A549 (cell line): ENCODE measurements around the gene PTPRK. TPM values are rescaled to one million over a fixed set of nuclear protein-coding genes. Genes with fewer than 3 reads are reported as not detected.

ENCODE experiments used
- ATAC-seq, 2 experiments: fragments of 200-7000 bp in 1 of 2; fragments of >200 bp in 1 of 2; cut with Nextera tagmentation in 1 of 2; cut with Tn5 transposase in 1 of 2; 3 replicates each; pipeline versions ENCODE4 v1.8.0 to v1.9.1; 2018 to 2020; ENCODE audit warnings: mild to moderate bottlenecking in 1 of 2, moderate library complexity in 1 of 2
- CTCF ChIA-PET: fragments of 300-600 bp; sonication (Branson Sonifier 250); formaldehyde crosslinking; extraction: SDS; loops from one replicate; lab custom pipeline; 2021; ENCODE audit warnings: antibody characterized with exemption, inconsistent platforms; lab: Yijun Ruan, JAX
- POLR2A ChIA-PET: fragments of 350-600 bp; formaldehyde crosslinking; extraction: SDS; loops from one replicate; lab custom pipeline; 2021; ENCODE audit warnings: antibody characterized with exemption, inconsistent platforms; lab: Yijun Ruan, JAX
- DNase-seq, 2 experiments: peaks; one replicate each; pipeline versions ENCODE4 v3.0.0 to v3.0.0-alpha.2; 2011 to 2016; ENCODE audit warnings: low read depth in 1 of 2, low spot score in 1 of 2
- FAIRE-seq: peaks from 2 replicates; lab custom pipeline; 2011; peaks lifted over from hg19 to GRCh38; lab: Jason Lieb, UNC
- H3K27ac ChIP-seq, 2 experiments: fragments of >200 bp; sonication (Bioruptor Twin); formaldehyde crosslinking; 3 replicates each; pipeline ENCODE4 v1.5.1; 2016 to 2017
- H3K4me1 ChIP-seq: fragments of >200 bp; sonication (Bioruptor Twin); formaldehyde crosslinking; 3 replicates; pipeline ENCODE4 v1.6.1; 2016
- H3K4me2 ChIP-seq: fragments of >200 bp; sonication (Bioruptor Twin); formaldehyde crosslinking; 3 replicates; pipeline ENCODE4 v1.6.1; 2016
- H3K4me3 ChIP-seq: fragments of >200 bp; sonication (Bioruptor Twin); formaldehyde crosslinking; 3 replicates; pipeline ENCODE4 v1.5.1; 2016
- H3K9me3 ChIP-seq: fragments of >200 bp; sonication (Bioruptor Twin); formaldehyde crosslinking; 3 replicates; pipeline ENCODE4 v1.6.1; 2016
- ATOH8 ChIP-seq: fragments of 250-450 bp; sonication (Bioruptor Pico); IDR thresholded peaks from 2 replicates; pipeline ENCODE4 v1.5.0; 2020; ENCODE audit warnings: low read depth, mild to moderate bottlenecking, moderate library complexity
- BHLHE40 ChIP-seq: IDR thresholded peaks from 2 replicates; pipeline ENCODE4 v1.6.1; 2012; ENCODE audit warnings: low read depth, low read length, inconsistent platforms
- CBX2 ChIP-seq: fragments of 200-600 bp; sonication (generic); IDR thresholded peaks from 2 replicates; pipeline ENCODE4 v1.6.1; 2016; ENCODE audit warnings: low read depth, mild to moderate bottlenecking, borderline replicate concordance
- EHMT2 ChIP-seq: fragments of 200-600 bp; sonication (generic); IDR thresholded peaks from 2 replicates; pipeline ENCODE4 v1.6.1; 2016; ENCODE audit warnings: antibody characterized with exemption, low read depth, mild to moderate bottlenecking, moderate library complexity
- ELK1 ChIP-seq: fragments of 150-350 bp; IDR thresholded peaks from 2 replicates; pipeline ENCODE4 v1.6.1; 2014; ENCODE audit warnings: low read depth, mild to moderate bottlenecking, low read length
- FOXS1 ChIP-seq: fragments of 250-450 bp; sonication (Bioruptor Pico); IDR thresholded peaks from 2 replicates; pipeline ENCODE4 v1.5.0; 2020; ENCODE audit warnings: mild to moderate bottlenecking, moderate library complexity
- HDAC2 ChIP-seq: fragments of 200-600 bp; sonication (generic); IDR thresholded peaks from 2 replicates; pipeline ENCODE4 v1.6.1; 2016
- HES2 ChIP-seq: fragments of >200 bp; sonication (Bioruptor Twin); formaldehyde crosslinking; IDR thresholded peaks from 2 replicates; pipeline ENCODE4 v1.6.1; 2016
- HEYL ChIP-seq: fragments of 250-450 bp; sonication (Bioruptor Pico); IDR thresholded peaks from 2 replicates; pipeline ENCODE4 v1.8.0; 2021; ENCODE audit warnings: mild to moderate bottlenecking, moderate library complexity
- HMGXB4 ChIP-seq: fragments of 250-450 bp; sonication (Bioruptor Pico); IDR thresholded peaks from 2 replicates; pipeline ENCODE4 v1.5.0; 2021; ENCODE audit warnings: mild to moderate bottlenecking, moderate library complexity, borderline replicate concordance
- HOXA7 ChIP-seq: fragments of 250-450 bp; sonication (Bioruptor Pico); IDR thresholded peaks from 2 replicates; pipeline ENCODE4 v1.5.0; 2020; ENCODE audit warnings: mild to moderate bottlenecking, moderate library complexity
- KDM5A ChIP-seq: fragments of 200-600 bp; sonication (generic); IDR thresholded peaks from 2 replicates; pipeline ENCODE4 v1.6.1; 2016; ENCODE audit warnings: antibody characterized with exemption, mild to moderate bottlenecking
- MAFK ChIP-seq: fragments of 450-650 bp; IDR thresholded peaks from 2 replicates; pipeline ENCODE4 v1.6.1; 2014; ENCODE audit not compliant: partially characterized antibody
- MAZ ChIP-seq: fragments of 150-350 bp; IDR thresholded peaks from 2 replicates; pipeline ENCODE4 v1.6.1; 2014; ENCODE audit warnings: antibody characterized with exemption, low read depth, low read length, borderline replicate concordance
- NFE2L2 ChIP-seq: fragments of 150-350 bp; conservative IDR thresholded peaks from 2 replicates; pipeline ENCODE4 v1.6.1; 2014; ENCODE audit warnings: low read length
- PHF8 ChIP-seq: fragments of 200-600 bp; sonication (generic); IDR thresholded peaks from 2 replicates; pipeline ENCODE4 v1.6.1; 2016; ENCODE audit warnings: low read depth, mild to moderate bottlenecking, antibody characterized with exemption, moderate library complexity, borderline replicate concordance
- POLR2A ChIP-seq: IDR thresholded peaks from 2 replicates; pipeline ENCODE4 v1.6.1; 2012; ENCODE audit warnings: mild to moderate bottlenecking, low read length
- POLR2AphosphoS2 ChIP-seq: conservative IDR thresholded peaks from 2 replicates; pipeline ENCODE4 v1.6.1; 2012; ENCODE audit warnings: low read length, improper control_type of control experiment, inconsistent platforms
- RAD21 ChIP-seq, 2 experiments: fragments of >200 bp in 1 of 2; sonication (Bioruptor Twin) in 1 of 2; formaldehyde crosslinking in 1 of 2; IDR thresholded peaks in 1 of 2; conservative IDR thresholded peaks in 1 of 2; 2 replicates in 1 of 2; 3 replicates in 1 of 2; pipeline ENCODE4 v1.6.1; 2012 to 2018; ENCODE audit warnings: inconsistent platforms in 1 of 2
- RARB ChIP-seq: fragments of 250-450 bp; sonication (Bioruptor Pico); IDR thresholded peaks from 2 replicates; pipeline ENCODE4 v1.8.0; 2021; ENCODE audit warnings: mild to moderate bottlenecking, moderate library complexity
- RCOR1 ChIP-seq: fragments of 150-350 bp; IDR thresholded peaks from 2 replicates; pipeline ENCODE4 v1.6.1; 2014; ENCODE audit warnings: antibody characterized with exemption, low read length, low read depth
- REST ChIP-seq: fragments of 200-600 bp; sonication (generic); IDR thresholded peaks from 2 replicates; pipeline ENCODE4 v1.6.1; 2016; ENCODE audit warnings: antibody characterized with exemption, mild to moderate bottlenecking, moderate library complexity
- ZFP36 ChIP-seq: fragments of 450-650 bp; IDR thresholded peaks from 2 replicates; pipeline ENCODE4 v1.6.1; 2014; ENCODE audit warnings: borderline replicate concordance; ENCODE audit not compliant: partially characterized antibody
- WGBS: methylation state at CpG from one replicate; pipeline ENCODE4 v1.1.6; 2017; ENCODE audit errors: missing lambda C conversion rate; 5-methylcytosine and 5-hydroxymethylcytosine counted together
- polyA plus RNA-seq, 4 experiments: library from polyadenylated mRNA; depleted of rRNA in 3 of 4; stranded (reverse); fragments of >200 nt; fragmentation: RNase III in 1 of 4; extraction: RNeasy Plus Mini Kit Qiagen cat#74134 plus additional on column Dnase treatment in 1 of 4; gene quantifications; 2 replicates in 3 of 4; 3 replicates in 1 of 4; pipeline ENCODE4 v1.2.3, GENCODE V29; 2011 to 2017

PTPRK gene
- polyA plus RNA-seq, 2 of the 4 experiments (the other 2 are of a cell fraction) = 14.4 to 16.1 TPM

GRCh38 chr6:128018821-128019220, 501.6 kb downstream of the PTPRK start:
- POLR2A ChIA-PET = no interaction called here
- DNase-seq = no peak
- no peak overlapping the region for H3K27ac ChIP-seq
- TF ChIP-seq ZFP36 (no peak), RAD21 (conservative IDR thresholded peaks at IDR 0.05 in 1 of 2, IDR thresholded peaks at IDR 0.05 in 1 of 2) (no peak), PHF8 (no peak), HOXA7 (no peak), HMGXB4 (CRISPR knock-in tag) (no peak), HES2 (no peak), FOXS1 (CRISPR knock-in tag) (no peak), BHLHE40 (no peak), RARB (CRISPR knock-in tag) (no peak), HDAC2 (no peak), ELK1 (no peak), REST (no peak)
- no peak overlapping the region for H3K4me2 ChIP-seq
- no peak for FAIRE-seq
- WGBS = 95% methylated on average over 2 of the region's 2 CpGs
- CTCF ChIA-PET = no interaction called here
- no peaks in the 10 kb centered on the region for H3K9me3 ChIP-seq
- ATAC-seq = no peak
- H3K4me1 ChIP-seq = no peaks in the 10 kb centered on the region
- H3K4me3 ChIP-seq = no peak overlapping the region

- Histone ChIP-seq H3K4me3 (no peak overlapping the region), H3K9me3 (no peaks in the 10 kb centered on the region), H3K27ac (no peak overlapping the region), H3K4me1 (no peaks in the 10 kb centered on the region), H3K4me2 (no peak overlapping the region)
- ChIA-PET CTCF (no interaction called here), POLR2A (no interaction called here)
- DNase-seq (no peak), ATAC-seq (no peak), FAIRE-seq (no peak)
- TF ChIP-seq ATOH8 (CRISPR knock-in tag) (no peak), RAD21 (conservative IDR thresholded peaks at IDR 0.05 in 1 of 2, IDR thresholded peaks at IDR 0.05 in 1 of 2) (no peak)
Observed at GRCh38 chr6:128017288-128017687, 503.1 kb downstream of the PTPRK start.

GRCh38 chr6:128007658-128008057, 512.7 kb downstream of the PTPRK start:
- TF ChIP-seq POLR2A (no peak), HEYL (CRISPR knock-in tag) (no peak), MAZ (no peak), RCOR1 (no peak), CBX2 (no peak), EHMT2 (no peak), ZFP36 (no peak), RARB (CRISPR knock-in tag) (no peak), MAFK (no peak), KDM5A (no peak), HOXA7 (no peak), NFE2L2 (no peak), POLR2AphosphoS2 (no peak), HMGXB4 (CRISPR knock-in tag) (no peak)
- TF ChIP-seq, all 56 proteins: peak for 0
- 90% methylated on average over 1 of the region's 1 CpG for WGBS
- Histone ChIP-seq H3K4me2 (no peak overlapping the region), H3K9me3 (no peaks in the 10 kb centered on the region), H3K27ac (no peak overlapping the region), H3K4me3 (no peak overlapping the region), H3K4me1 (peaks cover 2% of the 10 kb centered on the region; the same call in 1 of the 3 replicates)
- ChIA-PET CTCF (no interaction called here), POLR2A (no interaction called here)
- no peak for FAIRE-seq
- ATAC-seq = no peak
- DNase-seq = no peak
